GM12892 (cell line): ENCODE data around the gene RASA3.

ENCODE experiments used
- POLR2A ChIP-seq: IDR thresholded peaks from 2 replicates; pipeline ENCODE4 v1.6.1; 2011; ENCODE audit warnings: low read depth, low read length, control low read depth
- POLR2AphosphoS5 ChIP-seq: IDR thresholded peaks from 2 replicates; pipeline ENCODE4 v1.6.1; 2011; ENCODE audit warnings: low read depth, low read length, control low read depth

DNA sequence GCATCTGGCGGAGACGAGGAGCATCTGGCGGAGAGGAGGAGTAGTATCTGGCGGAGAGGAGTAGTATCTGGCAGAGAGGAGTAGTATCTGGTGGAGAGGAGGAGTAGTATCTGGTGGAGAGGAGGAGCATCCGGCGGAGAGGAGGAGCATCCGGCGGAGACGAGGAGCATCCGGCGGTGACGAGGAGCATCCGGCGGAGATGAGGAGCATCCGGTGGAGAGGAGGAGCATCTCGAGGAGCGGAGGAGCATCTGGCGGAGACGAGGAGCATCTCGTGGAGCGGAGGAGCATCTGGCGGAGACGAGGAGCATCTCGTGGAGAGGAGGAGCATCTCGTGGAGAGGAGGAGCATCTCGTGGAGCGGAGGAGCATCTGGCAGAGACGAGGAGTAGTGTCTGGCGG lies 177.2 kb downstream of the RASA3 start:
- TF ChIP-seq POLR2AphosphoS5 (no peak), POLR2A (no peak)
